COLO668 (cell line): ENCODE results near the gene SLC12A4.

Source experiments
- DNase-seq: peaks from one replicate; lab custom pipeline; 2025; ENCODE audit not compliant: unreplicated experiment; lab: John Stamatoyannopoulos, UW

SLC12A4 gene

GRCh38 chr16:67963662-67964321 lies 4.6 kb downstream of the SLC12A4 start:
- peak; percentile 56 for DNase-seq

DNA sequence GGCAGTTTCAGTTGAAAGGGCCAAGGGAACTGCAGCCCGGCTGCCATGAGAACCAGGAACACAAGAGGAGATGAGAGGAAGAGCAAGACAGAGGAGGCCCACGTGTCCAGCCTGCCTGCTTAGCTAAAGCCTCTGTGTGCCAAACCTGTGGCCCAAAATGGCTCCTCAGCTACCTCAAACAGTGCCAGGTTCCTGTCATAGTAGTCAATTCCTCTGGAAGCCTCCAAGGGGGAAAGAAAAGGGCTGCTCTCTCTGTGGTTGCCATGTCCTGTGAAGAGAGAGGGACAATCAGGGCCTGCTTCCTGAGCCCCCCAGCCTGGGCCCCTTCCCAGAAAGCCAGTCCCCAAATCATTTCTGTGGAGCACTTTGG lies 5.2 kb downstream of the SLC12A4 start:
- no peak for DNase-seq

GRCh38 chr16:67962135-67962534 lies 6.3 kb downstream of the SLC12A4 start:
- no peak for DNase-seq

DNA sequence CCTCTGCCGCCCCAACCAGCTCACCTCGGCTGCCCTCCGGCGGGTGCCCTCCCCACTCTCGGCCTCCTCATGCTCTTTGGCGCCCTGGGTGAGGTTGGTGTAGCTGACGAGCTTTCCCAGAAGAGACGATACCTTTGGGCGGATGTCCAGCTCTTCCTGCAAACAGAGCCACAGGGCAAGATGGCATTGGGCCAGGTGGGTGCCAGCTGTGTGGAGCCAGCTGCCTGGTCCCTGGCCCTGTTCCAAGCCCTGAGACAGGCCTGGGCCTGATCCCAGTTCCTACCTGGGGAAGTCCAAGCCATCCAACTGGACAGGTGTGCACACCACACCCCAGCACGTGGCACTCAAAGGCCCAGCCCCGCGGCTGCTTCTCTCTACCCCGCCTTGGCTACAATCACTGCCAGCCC lies 6.9 kb downstream of the SLC12A4 start:
- DNase-seq = peak; percentile 98

- no peak for DNase-seq
Measured at GRCh38 chr16:67959536-67960329, 8.7 kb downstream of the SLC12A4 start.

- no peak for DNase-seq
Measured at GRCh38 chr16:67957622-67958021, 10.8 kb downstream of the SLC12A4 start.

DNA sequence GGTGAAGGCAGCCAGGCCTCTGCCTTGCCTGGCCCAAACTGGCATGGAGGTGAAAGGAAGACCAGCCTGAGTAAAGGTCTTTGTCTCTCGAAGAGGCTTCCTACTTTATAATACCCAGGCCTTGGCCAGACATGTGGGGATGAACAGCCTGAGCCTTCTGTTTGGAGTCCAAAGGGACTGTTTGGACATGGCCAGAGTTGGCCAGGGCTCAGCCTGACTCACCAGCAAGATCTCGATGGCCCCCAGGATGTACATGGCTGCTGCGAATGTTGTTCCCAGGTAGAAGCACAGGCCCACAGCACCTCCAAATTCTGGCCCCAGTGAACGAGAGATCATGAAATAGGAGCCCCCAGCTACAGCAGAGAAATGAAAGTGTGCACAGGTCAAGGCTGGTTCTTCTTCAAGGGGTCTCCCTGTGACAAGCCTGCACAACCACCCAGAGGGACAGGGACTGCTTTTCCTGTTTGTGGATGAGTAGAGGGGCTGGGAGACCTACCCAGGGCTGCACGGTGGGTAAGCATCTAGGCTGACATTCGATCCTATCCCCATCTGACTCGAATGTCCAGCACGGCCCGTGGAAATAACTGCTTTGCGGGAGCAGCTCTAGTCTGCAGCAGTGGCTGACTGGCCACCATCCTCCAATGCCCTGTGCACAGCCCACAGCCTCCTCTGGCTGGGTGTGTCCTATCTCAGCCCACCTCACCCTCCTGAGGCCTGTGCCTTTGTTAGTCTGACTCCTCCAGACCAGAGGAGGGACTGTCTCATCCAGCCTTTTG lies 13.8 kb downstream of the SLC12A4 start:
- DNase-seq = no peak

GRCh38 chr16:67953641-67954375 lies 14.6 kb downstream of the SLC12A4 start:
- DNase-seq = no peak

- no peak for DNase-seq
Measured at GRCh38 chr16:67951485-67951884, 17.0 kb downstream of the SLC12A4 start.

GRCh38 chr16:67950335-67950843 lies 18.0 kb downstream of the SLC12A4 start:
- DNase-seq = no peak

GRCh38 chr16:67949645-67950044 lies 18.8 kb downstream of the SLC12A4 start:
- DNase-seq = no peak

- DNase-seq = no peak
Measured at GRCh38 chr16:67948015-67948414, 20.4 kb downstream of the SLC12A4 start.

GRCh38 chr16:67946966-67947558 lies 21.4 kb downstream of the SLC12A4 start:
- DNase-seq = no peak

- DNase-seq = no peak
Measured at GRCh38 chr16:67946128-67946569, 22.3 kb downstream of the SLC12A4 start.

- no peak for DNase-seq
Measured at GRCh38 chr16:67945392-67945933, 23.0 kb downstream of the SLC12A4 start.

GRCh38 chr16:67944690-67945391 lies 23.6 kb downstream of the SLC12A4 start:
- DNase-seq = no peak

DNA sequence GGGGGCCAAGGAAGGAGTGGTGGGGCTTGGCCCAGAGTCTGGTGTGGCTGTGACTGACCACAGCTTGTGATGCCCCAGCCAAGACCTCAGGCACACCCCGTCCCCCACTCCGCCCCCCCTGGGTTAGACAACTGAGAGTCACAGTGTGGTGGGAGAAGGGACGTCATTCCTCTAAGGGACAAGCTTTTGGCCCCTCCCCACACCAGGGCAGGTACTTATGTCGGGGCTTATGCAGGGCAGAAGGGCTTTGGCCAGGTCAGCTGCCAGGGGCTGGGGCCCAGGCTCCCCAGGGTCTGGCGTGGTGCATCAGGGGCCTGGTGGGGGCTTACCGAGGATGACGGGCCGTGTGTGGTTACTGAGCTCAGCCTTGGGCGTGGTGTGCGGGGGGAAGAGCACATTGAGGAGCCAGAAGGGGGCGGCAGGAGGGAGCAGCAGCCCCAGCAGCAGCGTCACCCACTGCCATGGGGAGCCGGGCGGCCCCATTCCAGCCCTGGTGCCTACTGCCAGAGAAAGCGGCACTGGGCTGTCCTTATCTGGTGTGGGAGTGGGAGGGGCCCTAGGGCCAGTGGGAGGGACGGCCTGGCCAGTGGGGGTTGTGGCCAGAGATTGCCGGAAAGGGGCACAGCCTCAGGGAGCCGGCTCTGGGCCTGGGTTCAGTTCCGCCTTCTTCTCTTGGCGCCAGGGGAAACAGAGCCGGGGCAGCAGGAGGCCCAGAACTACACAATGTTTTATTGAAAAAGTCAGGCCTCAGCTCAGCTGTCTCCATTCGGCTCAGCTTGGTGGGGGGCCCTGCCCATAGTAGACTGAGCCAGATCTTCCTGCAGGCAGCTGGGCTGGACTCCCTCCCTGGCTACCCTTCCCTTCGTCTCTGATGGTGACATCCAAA lies 24.6 kb downstream of the SLC12A4 start, which contains the start of gene LCAT:
Gene LCAT, minus strand, starts transcription at position 502 of the 886 bp plus-strand sequence. Its CDS starts 19 bp downstream, at position 483.
- DNase-seq = no peak

DNA sequence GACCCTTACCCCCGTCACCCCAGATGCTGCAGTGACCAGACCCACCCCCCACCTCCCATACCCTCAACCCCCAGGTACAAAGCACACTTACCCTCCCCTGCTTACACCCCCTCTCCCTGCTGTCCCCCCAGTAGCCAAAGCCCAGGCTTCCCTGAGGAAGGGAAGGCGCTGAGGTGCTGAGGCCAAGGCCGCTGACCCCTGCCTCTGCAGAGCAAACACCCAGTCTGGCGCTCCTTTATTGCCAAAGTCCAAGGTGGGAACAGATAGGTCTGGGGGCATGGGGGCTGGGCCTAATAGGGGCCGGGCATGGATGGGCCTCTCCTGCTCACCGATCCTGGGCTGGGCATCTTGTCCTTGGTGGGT lies 25.2 kb downstream of the SLC12A4 start:
- DNase-seq = no peak
